ENCODE results near the gene SPNS2.

SPNS2 gene

DNA sequence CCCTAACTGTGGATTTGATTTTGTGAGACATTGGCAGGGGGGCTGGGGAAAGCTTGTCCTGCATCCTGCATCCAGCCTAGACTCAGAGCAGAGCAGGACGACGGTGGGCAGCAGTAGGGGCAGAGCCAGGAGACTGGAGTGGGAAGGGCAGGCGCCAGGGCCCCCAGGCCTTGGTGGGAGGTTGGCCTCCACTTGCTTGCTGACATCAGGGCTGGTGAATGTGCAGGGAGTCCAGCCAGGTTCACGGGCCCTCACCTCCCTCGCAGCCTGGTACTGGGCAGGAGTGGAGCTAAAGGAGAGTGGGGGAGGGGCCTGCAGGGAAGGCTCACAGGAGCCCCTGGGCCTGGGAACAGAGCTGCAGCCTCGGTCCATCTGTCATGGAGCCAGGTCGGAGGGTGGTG lies 83.4 kb downstream of the SPNS2 start:
- no peak for ATAC-seq
- TF ChIP-seq, protein P1, sequence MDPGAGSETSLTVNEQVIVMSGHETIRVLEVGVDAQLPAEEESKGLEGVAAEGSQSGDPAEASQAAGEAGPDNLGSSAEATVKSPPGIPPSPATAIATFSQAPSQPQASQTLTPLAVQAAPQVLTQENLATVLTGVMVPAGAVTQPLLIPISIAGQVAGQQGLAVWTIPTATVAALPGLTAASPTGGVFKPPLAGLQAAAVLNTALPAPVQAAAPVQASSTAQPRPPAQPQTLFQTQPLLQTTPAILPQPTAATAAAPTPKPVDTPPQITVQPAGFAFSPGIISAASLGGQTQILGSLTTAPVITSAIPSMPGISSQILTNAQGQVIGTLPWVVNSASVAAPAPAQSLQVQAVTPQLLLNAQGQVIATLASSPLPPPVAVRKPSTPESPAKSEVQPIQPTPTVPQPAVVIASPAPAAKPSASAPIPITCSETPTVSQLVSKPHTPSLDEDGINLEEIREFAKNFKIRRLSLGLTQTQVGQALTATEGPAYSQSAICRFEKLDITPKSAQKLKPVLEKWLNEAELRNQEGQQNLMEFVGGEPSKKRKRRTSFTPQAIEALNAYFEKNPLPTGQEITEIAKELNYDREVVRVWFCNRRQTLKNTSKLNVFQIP (CRISPR knock-in tag; IDR thresholded peaks at IDR 0.05; ENCODE audit: borderline replicate concordance, low read depth): no peak
- TF ChIP-seq ESRRG (CRISPR knock-in tag; IDR thresholded peaks at IDR 0.05) (no peak), PPARA (CRISPR knock-in tag; IDR thresholded peaks at IDR 0.05; ENCODE audit: borderline replicate concordance) (no peak), GLIS3 (CRISPR knock-in tag; IDR thresholded peaks at IDR 0.05) (no peak), OSR1 (CRISPR knock-in tag; IDR thresholded peaks at IDR 0.05) (no peak), ZNF8 (CRISPR knock-in tag; IDR thresholded peaks at IDR 0.05) (no peak), RARB (CRISPR knock-in tag; IDR thresholded peaks at IDR 0.05) (no peak), TOX (CRISPR knock-in tag; IDR thresholded peaks at IDR 0.05; ENCODE audit: borderline replicate concordance) (no peak), ZFP30 (CRISPR knock-in tag; IDR thresholded peaks at IDR 0.05) (no peak), TCF4 (CRISPR knock-in tag; IDR thresholded peaks at IDR 0.05; ENCODE audit: borderline replicate concordance) (no peak)
- TF ChIP-seq, protein P2, sequence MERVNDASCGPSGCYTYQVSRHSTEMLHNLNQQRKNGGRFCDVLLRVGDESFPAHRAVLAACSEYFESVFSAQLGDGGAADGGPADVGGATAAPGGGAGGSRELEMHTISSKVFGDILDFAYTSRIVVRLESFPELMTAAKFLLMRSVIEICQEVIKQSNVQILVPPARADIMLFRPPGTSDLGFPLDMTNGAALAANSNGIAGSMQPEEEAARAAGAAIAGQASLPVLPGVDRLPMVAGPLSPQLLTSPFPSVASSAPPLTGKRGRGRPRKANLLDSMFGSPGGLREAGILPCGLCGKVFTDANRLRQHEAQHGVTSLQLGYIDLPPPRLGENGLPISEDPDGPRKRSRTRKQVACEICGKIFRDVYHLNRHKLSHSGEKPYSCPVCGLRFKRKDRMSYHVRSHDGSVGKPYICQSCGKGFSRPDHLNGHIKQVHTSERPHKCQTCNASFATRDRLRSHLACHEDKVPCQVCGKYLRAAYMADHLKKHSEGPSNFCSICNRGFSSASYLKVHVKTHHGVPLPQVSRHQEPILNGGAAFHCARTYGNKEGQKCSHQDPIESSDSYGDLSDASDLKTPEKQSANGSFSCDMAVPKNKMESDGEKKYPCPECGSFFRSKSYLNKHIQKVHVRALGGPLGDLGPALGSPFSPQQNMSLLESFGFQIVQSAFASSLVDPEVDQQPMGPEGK (CRISPR knock-in tag; IDR thresholded peaks at IDR 0.05; ENCODE audit: borderline replicate concordance): no peak
- TF ChIP-seq, protein P3, sequence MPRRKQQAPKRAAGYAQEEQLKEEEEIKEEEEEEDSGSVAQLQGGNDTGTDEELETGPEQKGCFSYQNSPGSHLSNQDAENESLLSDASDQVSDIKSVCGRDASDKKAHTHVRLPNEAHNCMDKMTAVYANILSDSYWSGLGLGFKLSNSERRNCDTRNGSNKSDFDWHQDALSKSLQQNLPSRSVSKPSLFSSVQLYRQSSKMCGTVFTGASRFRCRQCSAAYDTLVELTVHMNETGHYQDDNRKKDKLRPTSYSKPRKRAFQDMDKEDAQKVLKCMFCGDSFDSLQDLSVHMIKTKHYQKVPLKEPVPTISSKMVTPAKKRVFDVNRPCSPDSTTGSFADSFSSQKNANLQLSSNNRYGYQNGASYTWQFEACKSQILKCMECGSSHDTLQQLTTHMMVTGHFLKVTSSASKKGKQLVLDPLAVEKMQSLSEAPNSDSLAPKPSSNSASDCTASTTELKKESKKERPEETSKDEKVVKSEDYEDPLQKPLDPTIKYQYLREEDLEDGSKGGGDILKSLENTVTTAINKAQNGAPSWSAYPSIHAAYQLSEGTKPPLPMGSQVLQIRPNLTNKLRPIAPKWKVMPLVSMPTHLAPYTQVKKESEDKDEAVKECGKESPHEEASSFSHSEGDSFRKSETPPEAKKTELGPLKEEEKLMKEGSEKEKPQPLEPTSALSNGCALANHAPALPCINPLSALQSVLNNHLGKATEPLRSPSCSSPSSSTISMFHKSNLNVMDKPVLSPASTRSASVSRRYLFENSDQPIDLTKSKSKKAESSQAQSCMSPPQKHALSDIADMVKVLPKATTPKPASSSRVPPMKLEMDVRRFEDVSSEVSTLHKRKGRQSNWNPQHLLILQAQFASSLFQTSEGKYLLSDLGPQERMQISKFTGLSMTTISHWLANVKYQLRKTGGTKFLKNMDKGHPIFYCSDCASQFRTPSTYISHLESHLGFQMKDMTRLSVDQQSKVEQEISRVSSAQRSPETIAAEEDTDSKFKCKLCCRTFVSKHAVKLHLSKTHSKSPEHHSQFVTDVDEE (CRISPR knock-in tag; IDR thresholded peaks at IDR 0.05): no peak

DNA sequence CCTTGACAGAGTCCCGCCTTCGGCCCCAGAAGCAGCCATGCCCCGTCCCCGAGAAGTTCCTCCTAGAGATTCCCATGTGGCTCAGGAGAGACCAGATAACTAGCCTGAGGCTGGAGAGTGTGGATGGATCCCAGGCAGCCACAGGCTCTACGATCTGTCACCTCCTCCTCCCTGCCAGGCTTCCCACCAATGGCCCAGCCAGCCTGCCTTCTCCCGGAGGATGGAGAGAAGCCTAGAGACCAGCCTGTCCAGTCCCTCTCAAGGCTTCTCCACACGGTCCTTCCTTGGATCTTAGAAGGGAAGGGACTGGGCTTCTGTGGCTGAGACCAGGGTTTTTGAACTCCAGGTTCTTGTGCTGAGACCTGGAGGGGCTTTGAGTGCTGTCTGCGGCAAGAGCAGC lies 84.0 kb downstream of the SPNS2 start:
- TF ChIP-seq TCF4 (CRISPR knock-in tag; IDR thresholded peaks at IDR 0.05; ENCODE audit: borderline replicate concordance): no peak
- no peak for TF ChIP-seq ESRRG (CRISPR knock-in tag; IDR thresholded peaks at IDR 0.05)
- no peak for TF ChIP-seq ZNF565 (CRISPR knock-in tag; conservative IDR thresholded peaks at IDR 0.05; ENCODE audit: low read depth)
- no peak for TF ChIP-seq ZNF8 (CRISPR knock-in tag; IDR thresholded peaks at IDR 0.05)
- no peak for TF ChIP-seq GLIS3 (CRISPR knock-in tag; IDR thresholded peaks at IDR 0.05)
- TF ChIP-seq, protein P3 (CRISPR knock-in tag; IDR thresholded peaks at IDR 0.05): no peak
- TF ChIP-seq, protein P4, sequence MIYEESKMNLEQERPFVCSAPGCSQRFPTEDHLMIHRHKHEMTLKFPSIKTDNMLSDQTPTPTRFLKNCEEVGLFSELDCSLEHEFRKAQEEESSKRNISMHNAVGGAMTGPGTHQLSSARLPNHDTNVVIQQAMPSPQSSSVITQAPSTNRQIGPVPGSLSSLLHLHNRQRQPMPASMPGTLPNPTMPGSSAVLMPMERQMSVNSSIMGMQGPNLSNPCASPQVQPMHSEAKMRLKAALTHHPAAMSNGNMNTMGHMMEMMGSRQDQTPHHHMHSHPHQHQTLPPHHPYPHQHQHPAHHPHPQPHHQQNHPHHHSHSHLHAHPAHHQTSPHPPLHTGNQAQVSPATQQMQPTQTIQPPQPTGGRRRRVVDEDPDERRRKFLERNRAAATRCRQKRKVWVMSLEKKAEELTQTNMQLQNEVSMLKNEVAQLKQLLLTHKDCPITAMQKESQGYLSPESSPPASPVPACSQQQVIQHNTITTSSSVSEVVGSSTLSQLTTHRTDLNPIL (CRISPR knock-in tag; IDR thresholded peaks at IDR 0.05; ENCODE audit: low read depth): no peak
- TF ChIP-seq ARNTL (CRISPR knock-in tag; IDR thresholded peaks at IDR 0.05; ENCODE audit: borderline replicate concordance, low read depth): no peak
- TF ChIP-seq TOX (CRISPR knock-in tag; IDR thresholded peaks at IDR 0.05; ENCODE audit: borderline replicate concordance): no peak
- TF ChIP-seq, protein P1 (CRISPR knock-in tag; IDR thresholded peaks at IDR 0.05; ENCODE audit: borderline replicate concordance, low read depth): no peak
- no peak for TF ChIP-seq PPARA (CRISPR knock-in tag; IDR thresholded peaks at IDR 0.05; ENCODE audit: borderline replicate concordance)
- TF ChIP-seq ISL1 (CRISPR knock-in tag; IDR thresholded peaks at IDR 0.05): no peak
- no peak for TF ChIP-seq RARB (CRISPR knock-in tag; IDR thresholded peaks at IDR 0.05)
- no peak for TF ChIP-seq ZC3H10 (CRISPR knock-in tag; IDR thresholded peaks at IDR 0.05)
- no peak for TF ChIP-seq OSR1 (CRISPR knock-in tag; IDR thresholded peaks at IDR 0.05)
- TF ChIP-seq, protein P5, sequence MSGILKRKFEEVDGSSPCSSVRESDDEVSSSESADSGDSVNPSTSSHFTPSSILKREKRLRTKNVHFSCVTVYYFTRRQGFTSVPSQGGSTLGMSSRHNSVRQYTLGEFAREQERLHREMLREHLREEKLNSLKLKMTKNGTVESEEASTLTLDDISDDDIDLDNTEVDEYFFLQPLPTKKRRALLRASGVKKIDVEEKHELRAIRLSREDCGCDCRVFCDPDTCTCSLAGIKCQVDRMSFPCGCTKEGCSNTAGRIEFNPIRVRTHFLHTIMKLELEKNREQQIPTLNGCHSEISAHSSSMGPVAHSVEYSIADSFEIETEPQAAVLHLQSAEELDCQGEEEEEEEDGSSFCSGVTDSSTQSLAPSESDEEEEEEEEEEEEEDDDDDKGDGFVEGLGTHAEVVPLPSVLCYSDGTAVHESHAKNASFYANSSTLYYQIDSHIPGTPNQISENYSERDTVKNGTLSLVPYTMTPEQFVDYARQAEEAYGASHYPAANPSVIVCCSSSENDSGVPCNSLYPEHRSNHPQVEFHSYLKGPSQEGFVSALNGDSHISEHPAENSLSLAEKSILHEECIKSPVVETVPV (CRISPR knock-in tag; IDR thresholded peaks at IDR 0.05): no peak
- TF ChIP-seq, protein P2 (CRISPR knock-in tag; IDR thresholded peaks at IDR 0.05; ENCODE audit: borderline replicate concordance): no peak
- no peak for TF ChIP-seq ZFP30 (CRISPR knock-in tag; IDR thresholded peaks at IDR 0.05)
- no peak for TF ChIP-seq ZFP3 (CRISPR knock-in tag; IDR thresholded peaks at IDR 0.05)
- no peak; the same call in 2 of the 3 replicates for ATAC-seq
